Fibroblast of mammary gland (primary cell): ENCODE measurements around the gene REC114.

Source experiments
- DNase-seq: peaks from one replicate; pipeline ENCODE4 v3.0.0-alpha.2; 2010; ENCODE audit warnings: low read depth
- H3K4me3 ChIP-seq: 2 replicates; pipeline ENCODE4 v1.5.1; 2011; ENCODE audit warnings: low read depth, mild to moderate bottlenecking, low read length, moderate library complexity; ENCODE audit not compliant: control insufficient read depth
- TF ChIP-seq, protein P1 (sequence below): conservative IDR thresholded peaks from 2 replicates; pipeline ENCODE4 v1.5.1; 2011; ENCODE audit warnings: low read depth, low read length, inconsistent platforms; ENCODE audit not compliant: control insufficient read depth, insufficient read depth

The REC114 gene

DNA sequence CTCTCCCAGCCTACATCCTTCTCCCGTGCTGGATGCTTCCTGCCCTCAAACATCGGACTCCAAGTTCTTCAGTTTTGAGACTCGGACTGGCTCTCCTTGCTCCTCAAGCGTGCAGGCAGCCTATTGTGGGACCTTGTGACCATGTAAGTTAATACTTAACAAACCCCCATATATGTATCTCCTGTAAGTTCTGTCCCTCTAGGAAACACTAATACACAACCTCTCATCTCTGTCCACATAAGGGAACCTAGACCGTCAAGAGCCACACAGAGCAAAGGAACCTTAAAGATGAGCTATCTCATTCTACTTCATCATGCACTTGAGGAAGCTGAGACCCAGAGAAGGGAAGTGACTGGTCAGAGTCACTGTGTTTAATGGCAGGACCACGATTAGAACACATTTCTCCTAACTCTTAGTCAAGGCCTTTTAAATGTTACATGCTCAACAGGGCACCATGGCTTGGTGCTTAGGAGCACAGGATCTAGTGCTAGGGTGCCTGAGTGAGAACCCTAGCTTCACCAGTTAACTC lies 140.0 kb downstream of the REC114 start:
- TF ChIP-seq, protein P1, sequence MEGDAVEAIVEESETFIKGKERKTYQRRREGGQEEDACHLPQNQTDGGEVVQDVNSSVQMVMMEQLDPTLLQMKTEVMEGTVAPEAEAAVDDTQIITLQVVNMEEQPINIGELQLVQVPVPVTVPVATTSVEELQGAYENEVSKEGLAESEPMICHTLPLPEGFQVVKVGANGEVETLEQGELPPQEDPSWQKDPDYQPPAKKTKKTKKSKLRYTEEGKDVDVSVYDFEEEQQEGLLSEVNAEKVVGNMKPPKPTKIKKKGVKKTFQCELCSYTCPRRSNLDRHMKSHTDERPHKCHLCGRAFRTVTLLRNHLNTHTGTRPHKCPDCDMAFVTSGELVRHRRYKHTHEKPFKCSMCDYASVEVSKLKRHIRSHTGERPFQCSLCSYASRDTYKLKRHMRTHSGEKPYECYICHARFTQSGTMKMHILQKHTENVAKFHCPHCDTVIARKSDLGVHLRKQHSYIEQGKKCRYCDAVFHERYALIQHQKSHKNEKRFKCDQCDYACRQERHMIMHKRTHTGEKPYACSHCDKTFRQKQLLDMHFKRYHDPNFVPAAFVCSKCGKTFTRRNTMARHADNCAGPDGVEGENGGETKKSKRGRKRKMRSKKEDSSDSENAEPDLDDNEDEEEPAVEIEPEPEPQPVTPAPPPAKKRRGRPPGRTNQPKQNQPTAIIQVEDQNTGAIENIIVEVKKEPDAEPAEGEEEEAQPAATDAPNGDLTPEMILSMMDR, result no peak
- no peak overlapping the region for H3K4me3 ChIP-seq
- no peak for DNase-seq

DNA sequence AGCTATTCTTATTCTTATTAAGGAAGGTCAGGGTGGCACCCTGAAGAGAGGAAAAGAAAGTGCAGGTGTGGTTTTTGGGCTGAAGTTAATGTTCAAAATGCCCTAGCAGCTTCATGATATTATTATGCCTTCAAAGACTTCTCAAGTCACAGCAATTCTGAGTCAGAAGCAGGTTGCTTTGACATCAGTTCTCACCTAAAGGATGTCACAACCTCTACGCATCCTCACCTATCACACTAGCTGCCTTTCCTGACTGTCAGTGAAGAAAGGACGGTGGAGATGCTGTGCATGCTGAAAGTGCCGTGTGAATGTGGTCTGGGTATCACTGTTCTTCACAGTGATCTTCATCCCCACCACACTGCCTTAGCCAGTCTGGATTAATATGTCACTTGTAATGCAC lies 140.6 kb downstream of the REC114 start:
- TF ChIP-seq, protein P1, result no peak
- no peak for DNase-seq
- H3K4me3 ChIP-seq, result no peak overlapping the region

DNA sequence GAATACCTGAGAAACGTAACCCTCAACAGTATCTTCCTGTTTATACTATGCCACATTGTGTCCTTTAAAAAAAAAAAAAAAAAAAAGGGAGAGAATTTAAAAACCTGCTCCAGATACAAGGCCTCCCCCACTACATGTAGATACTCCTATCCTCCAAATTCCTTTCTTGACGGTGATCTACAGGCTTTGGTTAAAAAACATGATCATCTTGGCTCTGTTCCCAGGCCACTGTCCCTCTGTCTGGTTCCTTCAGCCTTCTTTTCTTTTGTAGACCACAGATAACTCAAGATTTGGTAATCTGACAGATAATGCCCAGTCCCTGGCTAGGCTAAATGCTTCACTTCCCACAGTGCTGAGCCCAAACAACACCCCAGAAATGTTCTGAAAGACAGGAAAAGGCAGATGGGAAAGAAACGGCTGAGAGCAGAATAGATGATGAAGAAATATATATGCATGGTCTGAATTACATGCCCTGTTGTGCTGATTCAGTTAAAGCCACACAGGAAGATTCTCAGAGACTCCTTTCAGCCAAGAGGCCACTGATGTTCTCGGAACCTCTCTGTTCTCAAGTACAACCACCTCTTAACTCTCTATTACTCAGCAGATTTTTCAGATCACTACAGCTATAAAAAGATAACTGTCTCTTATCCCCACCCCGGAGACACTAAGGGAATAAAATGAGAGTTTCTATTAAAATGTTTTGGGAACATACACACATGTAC lies 141.9 kb downstream of the REC114 start:
- peak; percentile 40 for DNase-seq
- H3K4me3 ChIP-seq, result no peak overlapping the region
- TF ChIP-seq, protein P1, result no peak

DNA sequence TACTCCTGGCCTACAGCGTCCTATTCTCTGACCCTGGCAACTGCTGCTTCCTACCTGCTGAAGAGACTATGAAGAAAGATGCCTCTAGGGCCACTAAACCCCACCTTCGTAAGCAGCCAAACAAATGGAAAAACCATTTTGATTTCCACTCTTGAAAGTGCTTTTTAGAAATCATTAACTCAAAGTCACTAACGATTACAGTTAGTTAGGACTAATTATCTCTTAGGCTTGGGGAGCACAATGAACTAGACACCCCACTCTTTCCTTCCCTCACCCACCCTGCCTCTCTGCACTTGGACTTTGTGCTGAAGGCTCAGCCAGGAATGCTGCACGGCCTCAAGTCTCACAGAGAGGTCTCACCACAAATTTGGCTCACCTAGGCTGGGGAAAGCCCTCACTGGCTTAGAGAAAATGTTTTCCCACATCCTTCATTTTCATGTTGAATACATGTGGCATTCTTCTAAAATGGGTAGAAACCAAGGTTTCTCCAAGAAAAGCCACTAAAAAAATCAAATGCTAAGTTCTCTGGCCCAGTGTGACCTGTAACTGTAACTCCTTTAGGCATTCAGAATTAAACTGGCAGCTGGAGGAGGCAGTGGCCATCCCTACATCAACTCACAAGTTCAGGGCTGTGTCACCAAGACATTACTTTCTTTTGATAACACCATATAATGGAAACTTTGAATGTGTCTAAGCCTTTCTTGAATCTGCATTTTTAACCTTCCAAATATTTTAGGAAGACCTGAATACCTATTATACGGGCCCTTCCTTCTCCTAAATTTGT lies 143.1 kb downstream of the REC114 start:
- H3K4me3 ChIP-seq, result no peak overlapping the region
- no peak for DNase-seq
- TF ChIP-seq, protein P1, result no peak

DNA sequence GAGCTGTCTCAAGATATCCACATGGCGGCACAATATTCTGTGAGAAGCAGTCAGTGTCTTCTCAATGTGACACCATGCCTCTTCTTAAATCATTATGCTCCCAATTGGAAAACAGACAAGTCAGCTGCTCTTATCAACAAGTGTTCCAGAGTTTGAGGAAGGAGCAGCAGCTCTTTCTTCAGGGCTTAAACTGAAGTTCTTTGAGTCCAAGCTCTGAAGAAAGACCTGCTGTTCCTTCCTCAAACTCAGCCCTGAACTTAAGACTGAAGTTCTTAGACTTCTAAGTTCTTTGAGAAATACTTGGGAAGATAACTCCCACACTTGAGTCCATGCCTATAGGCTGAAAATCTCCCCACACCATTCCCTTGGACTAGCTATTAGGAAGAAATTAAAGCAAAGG lies 146.8 kb downstream of the REC114 start:
- TF ChIP-seq, protein P1, result no peak
- H3K4me3 ChIP-seq, result no peak overlapping the region
- no peak for DNase-seq

DNA sequence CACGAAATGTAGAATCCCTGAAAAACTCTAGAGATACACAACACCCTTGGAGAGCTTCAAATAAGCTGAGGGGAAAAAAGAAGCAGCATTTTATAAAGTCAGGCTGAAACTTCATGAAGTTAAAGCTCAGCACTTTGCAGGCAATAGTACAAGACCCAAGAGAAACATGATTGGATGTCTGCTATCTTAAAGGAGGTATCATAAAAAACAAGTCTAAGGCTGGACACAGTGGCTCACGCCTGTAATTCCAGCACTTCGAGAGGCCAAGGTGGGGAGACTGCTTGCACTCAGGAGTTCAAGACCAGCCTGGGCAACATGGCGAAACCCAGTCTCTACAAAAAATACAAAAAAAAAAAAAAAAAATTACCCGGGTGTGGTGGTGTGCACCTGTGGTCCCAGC lies 147.3 kb downstream of the REC114 start:
- H3K4me3 ChIP-seq, result no peak overlapping the region
- DNase-seq, result no peak
- TF ChIP-seq, protein P1, result no peak
